GM21515 (cell line): ENCODE measurements around the gene LDB2.

Experiments
- ATAC-seq: cut with Tn5 transposase; IDR thresholded peaks from one replicate; pipeline ENCODE4 v1.9.1; 2021; ENCODE audit not compliant: unreplicated experiment

The LDB2 gene

DNA sequence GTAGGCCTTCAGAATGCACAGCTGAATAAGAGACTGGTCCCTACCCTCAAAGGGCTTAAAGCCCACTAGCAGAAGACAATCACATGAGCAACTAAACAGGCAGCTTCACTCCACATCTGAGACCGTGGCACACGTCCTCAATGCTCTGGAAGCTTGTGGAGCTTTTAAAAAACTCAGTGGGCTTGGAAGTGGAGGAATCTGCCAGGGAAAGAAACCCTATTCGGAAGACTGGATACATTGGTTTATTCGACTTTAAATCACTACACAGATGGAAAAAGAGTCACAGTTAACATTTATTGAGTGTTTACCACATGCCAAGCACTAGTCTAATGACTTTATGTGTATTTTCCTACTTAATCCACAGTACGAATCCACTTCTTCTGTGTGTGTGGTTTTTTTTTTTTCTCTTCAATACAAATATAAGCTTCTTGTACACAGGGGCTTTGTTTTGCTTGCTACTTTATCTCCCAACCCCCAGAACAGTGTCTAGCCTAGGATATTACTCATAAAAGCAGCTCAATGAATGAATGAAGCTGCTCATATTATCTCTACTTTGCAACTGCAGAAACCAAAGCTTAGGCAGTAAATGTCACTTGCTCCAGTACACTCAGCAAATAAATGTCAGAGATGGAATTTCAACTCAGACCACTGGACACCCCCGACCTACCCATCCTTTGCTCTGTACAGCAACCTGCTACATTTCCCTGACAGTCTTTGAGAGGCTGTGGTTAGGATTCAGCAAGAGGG, 137.7 kb downstream of the LDB2 start:
- ATAC-seq = no peak

DNA sequence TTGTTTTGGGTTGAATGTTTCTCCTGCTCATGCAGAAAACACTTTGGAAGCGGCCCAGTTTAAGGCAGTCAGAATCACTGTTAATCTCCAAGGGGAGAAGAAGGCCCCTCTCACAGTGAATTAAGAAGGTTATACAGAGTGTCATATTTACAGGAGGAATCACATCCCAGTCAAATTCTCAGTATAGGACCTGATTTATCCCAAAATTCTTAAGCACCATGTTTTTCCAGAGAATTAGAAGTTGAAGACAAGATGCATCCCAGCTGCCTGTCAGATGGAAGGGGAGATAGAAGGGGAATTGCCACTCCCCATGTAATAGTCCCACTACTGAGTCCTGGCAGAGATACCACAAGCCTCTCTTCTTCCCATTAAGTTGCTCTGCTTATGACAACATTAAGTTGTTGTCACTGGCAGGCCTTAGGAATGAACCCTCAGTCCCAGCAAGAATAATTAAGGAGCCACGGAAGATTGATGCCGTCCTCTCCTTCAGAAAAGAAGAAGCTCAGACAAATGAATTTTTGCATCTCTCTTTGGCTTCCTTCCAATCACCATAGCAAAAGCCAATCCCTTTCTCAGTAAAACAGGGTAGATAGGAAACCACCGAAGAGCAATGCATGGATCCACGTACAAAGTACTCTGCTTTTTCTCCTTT, 138.4 kb downstream of the LDB2 start:
- no peak for ATAC-seq

DNA sequence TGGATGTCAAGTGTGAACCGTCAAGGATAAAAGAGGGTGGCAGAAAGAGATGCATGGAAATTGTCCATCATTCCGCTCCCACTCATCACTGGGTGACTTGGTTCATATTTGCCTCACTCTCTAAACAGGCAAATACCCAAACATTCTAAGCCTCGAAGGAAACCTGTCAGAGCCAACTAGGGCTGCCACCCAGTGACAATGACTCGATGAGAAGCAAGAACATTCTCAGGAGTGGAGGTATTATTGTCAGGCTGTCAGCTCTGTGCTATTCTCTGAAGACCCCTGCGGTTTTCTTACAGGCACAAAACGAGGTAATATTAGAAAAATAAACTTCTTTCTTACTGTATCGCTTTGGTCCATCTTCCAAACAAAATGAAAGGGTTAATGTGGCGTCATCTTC, 139.6 kb downstream of the LDB2 start:
- ATAC-seq = no peak

DNA sequence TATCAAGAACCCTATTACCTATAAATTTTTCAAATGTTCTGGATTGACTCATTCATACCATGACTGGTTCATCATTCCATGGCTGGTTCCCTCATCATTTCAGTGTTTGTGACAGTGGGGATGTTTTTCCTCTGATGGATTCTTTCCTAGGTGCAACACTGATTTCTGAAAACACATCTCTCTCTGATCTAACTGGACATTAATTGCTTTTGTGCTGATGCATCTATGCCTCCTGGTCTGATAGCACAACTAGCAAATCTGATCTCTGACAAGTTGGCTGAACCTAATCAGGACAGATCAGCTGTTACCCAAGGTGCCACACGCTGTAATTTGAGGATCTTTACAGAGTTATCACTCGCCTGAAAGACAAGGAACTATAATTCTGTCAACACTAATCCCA, 140.2 kb downstream of the LDB2 start:
- ATAC-seq = no peak

DNA sequence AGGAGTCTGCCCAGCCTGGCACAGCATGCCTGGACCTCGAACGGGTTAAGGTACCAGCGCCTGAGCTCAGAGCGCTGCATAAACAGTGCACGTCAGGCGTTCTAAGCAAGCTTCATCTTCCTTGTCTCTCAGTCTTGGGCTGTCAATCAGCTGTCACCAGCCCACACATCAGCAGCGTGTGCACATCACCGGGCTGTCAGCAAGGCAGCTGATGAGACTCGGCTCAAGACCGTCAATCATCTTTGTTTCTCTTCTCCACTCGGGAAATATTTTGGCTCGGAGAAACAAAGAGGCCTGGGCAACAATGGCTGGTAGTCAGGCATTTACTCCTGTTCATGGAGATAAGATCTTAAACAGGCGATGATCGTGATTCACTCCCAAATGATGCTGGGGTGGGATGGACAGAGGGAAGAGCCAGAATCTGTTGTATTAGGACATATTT, 141.3 kb downstream of the LDB2 start:
- ATAC-seq = no peak

DNA sequence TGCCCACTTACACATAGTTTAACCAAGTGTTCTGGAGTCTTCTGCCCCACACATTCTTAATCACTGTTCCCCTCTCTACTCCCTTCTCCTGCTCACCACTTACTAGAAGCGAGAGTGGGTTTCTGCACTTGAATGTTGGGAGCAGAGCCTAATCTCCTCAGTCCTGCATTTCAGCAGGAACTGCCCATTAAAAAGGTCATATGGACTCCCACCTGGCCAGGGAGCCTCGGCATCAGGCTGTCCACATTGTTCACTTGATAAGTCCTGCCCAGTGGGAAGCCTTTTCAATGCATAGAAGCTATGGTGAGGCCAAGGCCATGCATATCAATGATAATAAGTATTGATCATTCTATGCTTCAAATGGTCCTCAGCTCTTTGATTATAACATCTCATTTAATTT, 144.3 kb downstream of the LDB2 start:
- ATAC-seq = no peak

DNA sequence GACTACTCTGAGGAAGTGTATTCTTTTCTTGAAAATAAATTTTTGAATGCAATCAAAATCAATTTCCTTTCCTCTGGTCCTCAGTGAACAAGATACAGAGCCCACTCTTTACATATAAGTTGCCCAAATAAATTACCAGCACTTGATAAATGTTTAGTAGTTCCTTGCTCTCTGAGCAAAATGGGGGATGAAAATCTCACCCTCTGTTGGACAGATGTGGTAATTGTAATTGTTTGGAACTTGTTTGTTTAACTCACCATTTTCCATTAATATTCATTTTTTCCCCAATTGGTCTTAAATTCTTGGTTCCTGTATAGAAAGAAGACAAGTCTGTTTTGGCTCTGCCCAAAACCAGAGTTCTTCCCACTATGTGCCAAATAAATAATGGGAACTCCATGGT, 146.3 kb downstream of the LDB2 start:
- no peak for ATAC-seq

DNA sequence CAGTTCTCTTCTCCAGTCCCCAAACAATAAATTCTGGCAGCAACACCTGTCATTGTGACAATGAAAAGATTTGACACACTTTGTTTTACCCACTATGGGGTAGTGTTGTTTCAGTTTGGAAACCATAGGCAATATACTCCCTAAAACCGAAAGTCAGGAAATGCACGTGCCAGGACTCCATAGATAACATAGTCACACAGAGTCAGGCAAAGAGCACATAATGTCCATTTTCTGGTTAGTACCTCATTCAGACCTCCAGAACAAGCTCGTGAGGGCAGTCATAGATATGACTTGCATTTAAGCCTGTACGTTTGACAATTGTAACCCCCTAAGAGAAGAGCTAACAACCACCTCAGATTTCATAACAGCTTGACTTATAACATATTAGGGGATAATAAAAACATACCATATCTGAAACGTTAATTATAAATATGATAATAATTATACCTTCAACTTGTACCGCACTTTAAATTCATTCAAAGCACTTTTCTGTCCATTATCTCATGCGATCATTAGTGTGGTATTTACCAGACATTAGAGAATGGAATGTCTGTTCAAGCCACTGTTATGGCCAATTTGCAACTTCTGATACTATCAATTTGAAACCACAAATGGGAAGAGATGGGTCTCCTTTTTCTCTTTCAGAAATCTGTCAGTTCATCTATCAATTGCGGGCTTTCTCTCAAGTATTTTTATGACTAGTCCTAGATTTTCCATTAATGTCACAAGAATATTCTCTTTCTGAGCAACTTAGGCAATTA, 147.4 kb downstream of the LDB2 start:
- no peak for ATAC-seq

DNA sequence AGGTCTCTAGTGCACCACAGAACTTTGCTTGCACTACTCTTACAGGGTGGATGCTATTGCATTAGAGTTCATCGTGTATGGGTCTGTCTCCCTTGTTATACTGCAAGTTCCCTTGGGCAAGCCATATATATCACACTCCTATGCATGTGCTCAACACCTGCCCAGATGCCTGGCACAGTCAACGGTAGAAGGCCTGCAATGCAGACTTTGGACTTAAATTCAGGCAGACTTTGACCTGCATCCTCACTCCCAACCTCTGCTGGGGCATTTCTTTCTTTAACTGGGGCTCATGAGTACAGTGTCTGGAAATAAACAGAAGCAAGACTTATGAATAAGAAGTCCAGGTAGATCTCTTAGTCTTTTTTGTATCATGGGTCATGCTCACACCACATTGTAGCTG, 148.2 kb downstream of the LDB2 start:
- ATAC-seq = no peak

DNA sequence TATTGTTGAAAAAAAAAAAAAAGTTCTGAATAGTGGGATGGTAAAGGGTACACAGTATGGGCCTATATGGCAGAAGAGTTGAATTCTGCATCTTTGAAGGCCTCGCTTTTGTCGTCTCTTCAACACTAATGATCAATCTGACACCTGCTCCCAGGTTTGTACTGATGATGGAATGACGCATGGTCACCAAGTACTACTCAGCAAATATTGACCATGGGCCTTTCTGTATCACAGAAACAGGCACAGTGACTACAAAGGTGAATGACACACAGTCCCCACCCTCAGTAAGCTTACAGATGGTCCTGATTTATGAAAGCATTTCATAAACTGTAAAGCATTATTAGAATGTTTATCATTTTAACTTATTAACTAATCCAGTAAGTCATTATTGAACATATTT, 152.6 kb downstream of the LDB2 start:
- no peak for ATAC-seq

DNA sequence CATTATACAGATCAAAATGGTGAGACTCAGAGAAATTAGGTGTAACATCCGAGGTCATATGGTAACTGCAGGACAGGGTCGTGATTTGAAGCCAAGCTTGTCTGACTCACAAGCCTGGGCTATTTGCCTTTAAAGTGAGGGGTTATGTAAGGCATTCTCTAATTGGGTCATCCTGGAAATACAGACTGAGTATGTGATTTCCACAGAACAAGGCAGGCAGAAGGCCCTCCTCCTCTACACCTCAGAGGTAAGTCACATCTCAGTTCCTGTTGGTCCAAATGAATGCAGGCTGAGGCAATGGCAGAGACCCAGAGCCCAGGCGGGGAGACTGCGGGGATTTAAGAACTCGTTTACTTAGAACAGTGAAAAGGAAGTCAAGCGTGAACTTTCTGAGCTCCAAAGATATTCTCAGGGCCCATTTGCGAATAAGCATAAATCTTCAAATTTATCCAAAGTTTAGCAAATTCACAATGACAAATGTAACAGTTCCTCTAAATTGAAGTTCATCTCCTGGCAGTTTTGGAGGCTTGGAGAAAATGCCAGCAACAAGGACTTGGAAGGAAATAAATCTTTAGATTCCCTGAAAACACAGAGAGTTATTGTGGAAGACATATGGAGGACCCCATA, 153.3 kb downstream of the LDB2 start:
- ATAC-seq = no peak

DNA sequence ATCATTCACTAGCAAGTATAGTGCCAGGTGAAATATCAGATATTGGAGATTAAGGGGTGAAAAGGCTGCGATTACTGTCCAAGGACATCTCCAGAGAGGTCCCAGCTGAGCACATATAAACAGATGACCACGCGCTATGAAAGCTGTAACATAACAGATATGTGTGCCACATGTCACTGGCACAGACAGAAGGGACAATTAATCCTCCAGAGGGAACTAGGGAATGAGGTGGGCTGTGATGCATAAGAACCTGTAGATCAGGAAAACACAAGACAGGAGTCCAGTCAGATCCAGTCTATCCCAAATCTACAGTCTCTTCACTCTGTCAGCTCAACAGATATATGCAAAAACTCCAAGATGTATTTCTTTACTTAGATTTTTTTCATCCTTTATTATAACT, 157.2 kb downstream of the LDB2 start:
- no peak for ATAC-seq

DNA sequence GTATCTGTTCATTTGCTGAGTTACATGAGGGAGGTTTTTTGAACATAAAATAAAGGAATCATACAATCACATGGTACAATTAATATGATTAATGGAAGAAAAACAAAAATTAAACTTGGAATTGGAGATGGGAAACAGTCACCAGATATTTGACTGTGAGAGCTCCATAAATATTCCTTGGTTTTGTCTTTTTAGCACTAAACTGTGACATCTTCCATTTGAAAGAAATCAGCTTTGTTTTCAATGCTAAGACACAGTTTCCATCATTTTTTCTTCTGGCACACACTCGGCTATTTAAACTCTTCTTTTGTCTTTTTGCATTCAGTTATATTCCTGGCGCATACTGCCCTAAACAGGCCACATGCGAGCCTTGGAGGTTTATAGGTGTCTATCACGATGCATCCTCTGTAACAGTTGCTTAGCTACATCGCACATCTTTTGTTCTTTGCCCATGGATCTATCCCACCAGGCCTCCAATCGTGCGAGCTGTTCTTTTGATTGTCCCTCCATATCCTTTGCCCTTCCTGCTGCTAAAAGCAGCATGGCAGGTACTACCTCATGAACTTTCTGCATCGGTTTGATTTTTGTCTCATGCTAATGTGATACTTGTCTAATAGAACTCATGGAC, 158.3 kb downstream of the LDB2 start:
- ATAC-seq = no peak

DNA sequence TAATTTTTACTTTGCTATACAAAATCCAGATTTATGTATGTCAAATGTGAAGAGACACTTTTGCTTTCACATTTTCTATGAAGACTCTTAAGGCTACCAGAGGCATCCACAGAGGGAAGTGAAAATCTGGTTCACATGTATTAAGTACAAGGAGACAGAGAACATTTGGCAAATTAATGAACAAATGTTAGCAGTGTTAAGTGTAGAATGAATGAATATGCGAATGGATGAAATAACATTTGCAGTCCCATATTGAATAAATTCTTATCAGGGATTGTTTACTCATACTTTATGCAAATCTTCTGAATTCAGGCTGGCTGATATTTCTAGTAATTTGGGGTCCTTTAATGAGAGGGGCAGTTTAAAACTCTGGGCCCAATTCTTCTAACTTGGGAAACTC, 159.9 kb downstream of the LDB2 start:
- no peak for ATAC-seq

DNA sequence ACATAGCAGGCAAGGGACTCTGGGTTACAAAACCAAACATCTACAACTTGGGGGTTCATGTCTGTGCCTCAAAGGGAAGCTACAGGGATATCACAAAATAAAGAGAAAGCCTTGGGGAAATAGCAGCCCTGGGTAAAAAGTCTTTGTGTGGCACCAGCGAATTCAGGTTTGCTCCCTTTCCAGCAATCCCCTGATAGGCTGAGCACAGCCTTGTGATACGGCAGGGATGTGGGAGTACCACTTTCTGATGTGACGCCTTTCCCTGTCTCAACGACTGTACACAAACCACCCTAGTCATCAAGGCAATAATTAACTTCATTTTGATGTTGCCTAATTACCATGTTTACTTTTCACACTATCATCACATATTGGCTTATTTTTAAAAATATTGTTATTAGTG, 164.9 kb downstream of the LDB2 start:
- no peak for ATAC-seq

DNA sequence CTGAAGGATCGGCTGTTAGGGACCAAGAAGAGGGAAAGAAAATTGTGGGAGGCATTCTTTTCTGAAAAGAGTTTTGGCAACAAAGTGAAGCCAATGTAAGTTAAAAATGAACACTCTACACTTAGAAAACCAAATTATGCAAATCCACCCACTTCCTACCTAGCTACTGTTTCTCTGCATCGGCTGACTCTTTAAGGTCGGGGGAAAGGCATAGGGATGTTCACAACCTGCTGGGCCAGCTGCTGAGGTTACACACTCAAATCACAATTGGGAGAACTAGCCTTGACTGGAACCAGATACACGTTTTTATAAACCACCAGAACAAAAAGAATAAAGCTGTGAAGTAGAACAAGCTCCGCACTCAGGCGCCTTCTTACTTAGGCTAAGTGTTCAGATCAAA, 165.7 kb downstream of the LDB2 start:
- ATAC-seq = no peak

DNA sequence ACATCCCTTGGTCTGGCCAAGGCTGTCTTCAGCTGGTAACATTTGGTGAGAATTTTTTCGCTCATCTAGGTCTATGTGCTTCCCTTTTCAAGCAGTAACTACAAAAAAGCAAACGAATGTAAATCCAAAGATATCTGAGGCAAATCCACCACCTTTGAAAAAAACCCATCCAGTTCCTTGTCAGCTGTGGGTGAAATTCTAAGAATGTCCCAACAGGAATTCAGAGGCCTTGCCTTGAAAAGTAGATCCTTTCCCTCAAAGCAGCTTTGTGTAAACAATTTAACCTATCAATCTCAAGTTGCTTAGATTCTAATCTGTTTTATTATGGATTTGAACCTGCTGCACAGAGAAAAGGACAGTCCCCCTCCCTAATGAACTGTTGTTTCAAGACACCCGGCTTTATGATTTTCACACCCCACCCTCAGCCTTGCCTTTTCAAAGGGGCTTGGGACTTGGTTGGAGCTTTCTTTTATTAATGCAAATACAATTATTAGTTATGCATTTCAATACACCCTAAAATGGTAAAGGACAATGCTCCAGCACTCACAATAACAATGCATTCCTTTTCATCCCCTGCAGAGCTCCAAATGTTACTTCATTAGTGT, 166.6 kb downstream of the LDB2 start:
- ATAC-seq = no peak

DNA sequence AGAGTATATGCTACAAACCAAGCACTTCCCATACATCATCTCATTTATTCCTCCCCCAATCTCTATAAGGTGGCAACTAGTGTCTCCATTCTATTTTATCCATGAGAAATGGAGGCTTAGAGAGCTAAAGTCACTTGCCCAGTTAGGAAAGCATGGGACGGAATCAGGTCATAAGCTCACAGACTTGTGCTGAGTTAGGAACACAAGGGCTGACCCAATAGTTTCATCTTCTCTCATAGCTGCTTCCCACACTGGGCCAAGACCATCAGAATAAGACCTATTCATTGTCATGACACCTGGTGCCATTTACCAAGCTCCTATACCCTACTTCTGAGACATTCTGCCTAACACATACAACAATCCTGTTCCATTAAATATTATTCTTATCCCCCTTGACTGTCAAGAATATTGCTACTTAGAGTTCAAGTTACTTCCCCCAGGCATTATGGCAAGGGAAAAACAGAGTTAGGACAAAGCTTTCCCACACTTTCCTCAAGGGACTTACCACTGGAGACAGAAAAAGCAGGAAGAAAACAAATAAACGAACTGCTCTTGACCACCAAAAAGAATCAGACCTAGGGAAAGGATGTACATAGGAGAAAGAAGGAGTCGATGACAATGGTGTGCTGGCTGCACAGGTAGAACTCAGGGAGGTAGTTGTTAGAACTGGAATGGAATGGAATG, 167.8 kb downstream of the LDB2 start:
- no peak for ATAC-seq

DNA sequence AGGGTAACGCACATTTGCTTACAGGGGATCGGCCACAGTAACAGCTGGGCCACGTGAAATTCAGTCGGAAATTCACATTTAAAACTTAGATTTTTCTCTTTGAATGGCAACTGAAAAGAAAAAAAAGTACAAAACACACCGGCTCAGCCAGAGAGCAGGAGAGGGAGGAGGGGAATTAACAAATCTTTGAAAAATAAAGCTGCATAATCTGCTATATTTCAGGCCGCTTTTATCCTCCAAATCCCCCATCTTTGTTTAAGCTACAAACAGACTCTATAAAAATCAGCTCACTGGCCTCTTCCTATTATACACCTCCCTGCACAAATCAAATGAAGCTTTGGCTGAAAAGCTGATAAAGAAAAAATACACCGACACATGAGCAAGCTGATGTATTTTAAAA, 169.1 kb downstream of the LDB2 start:
- ATAC-seq = no peak

DNA sequence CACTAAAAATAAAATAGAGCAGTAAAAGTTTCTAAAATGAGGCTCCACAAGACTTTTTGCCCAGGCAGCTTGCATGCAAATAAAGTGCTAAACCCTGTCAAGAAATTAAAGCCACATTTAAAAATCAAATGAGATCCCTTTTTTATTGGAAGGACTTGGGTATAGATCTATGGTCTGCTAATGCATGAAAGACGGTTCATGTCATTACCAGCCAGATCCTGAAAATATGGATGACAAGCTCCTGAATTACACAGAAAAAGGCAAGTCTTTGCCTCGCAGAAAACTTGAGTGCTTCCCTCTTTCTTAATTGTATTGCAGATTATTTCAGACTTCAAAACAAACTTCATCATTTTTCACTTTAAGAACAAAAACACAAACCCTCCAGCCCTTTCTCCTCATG, 169.6 kb downstream of the LDB2 start:
- no peak for ATAC-seq
